ENCODE measurements around the gene LSM2.
"Not testable (repeated sequence)": the region's sequence is repeated elsewhere in the genome, so short reads cannot be mapped to it uniquely, and the experiment has no call there.

GRCh38 chr6:31817929-31818511 lies 11.3 kb upstream of the LSM2 start:
- TF ChIP-seq, protein P1, sequence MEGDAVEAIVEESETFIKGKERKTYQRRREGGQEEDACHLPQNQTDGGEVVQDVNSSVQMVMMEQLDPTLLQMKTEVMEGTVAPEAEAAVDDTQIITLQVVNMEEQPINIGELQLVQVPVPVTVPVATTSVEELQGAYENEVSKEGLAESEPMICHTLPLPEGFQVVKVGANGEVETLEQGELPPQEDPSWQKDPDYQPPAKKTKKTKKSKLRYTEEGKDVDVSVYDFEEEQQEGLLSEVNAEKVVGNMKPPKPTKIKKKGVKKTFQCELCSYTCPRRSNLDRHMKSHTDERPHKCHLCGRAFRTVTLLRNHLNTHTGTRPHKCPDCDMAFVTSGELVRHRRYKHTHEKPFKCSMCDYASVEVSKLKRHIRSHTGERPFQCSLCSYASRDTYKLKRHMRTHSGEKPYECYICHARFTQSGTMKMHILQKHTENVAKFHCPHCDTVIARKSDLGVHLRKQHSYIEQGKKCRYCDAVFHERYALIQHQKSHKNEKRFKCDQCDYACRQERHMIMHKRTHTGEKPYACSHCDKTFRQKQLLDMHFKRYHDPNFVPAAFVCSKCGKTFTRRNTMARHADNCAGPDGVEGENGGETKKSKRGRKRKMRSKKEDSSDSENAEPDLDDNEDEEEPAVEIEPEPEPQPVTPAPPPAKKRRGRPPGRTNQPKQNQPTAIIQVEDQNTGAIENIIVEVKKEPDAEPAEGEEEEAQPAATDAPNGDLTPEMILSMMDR (IDR thresholded peaks at IDR 0.05) = not testable (repeated sequence)
- TF ChIP-seq POLR2A, EP300, POLR2AphosphoS5 (IDR thresholded peaks at IDR 0.05): not testable (repeated sequence)

Measured in upper lobe of left lung (tissue), 4 donors.